HEK293T (cell line): ENCODE results near the gene CAMK1.

Experiments
- CTCF ChIA-PET: fragments of 350-600 bp; formaldehyde crosslinking; extraction: SDS; loops from one replicate; lab custom pipeline; 2021; ENCODE audit warnings: antibody characterized with exemption, inconsistent platforms; lab: Yijun Ruan, JAX
- POLR2A ChIA-PET: fragments of 350-600 bp; formaldehyde crosslinking; extraction: SDS; loops from one replicate; lab custom pipeline; 2020; ENCODE audit warnings: antibody characterized with exemption, inconsistent platforms; lab: Yijun Ruan, JAX
- DNase-seq: peaks from one replicate; pipeline ENCODE4 v3.0.0; 2012; ENCODE audit warnings: mixed read lengths; ENCODE audit errors: extremely low spot score
- ARNT ChIP-seq: fragments of 450-650 bp; IDR thresholded peaks from 2 replicates; pipeline ENCODE4 v1.6.1; 2017; ENCODE audit warnings: mild to moderate bottlenecking
- BHLHE40 ChIP-seq: fragments of 450-650 bp; IDR thresholded peaks from 2 replicates; pipeline ENCODE4 v1.6.1; 2016; ENCODE audit warnings: mild to moderate bottlenecking, moderate library complexity, borderline replicate concordance
- CTBP1 ChIP-seq: fragments of 450-650 bp; IDR thresholded peaks from 2 replicates; pipeline ENCODE4 v1.6.1; 2016; ENCODE audit warnings: borderline replicate concordance
- ELF4 ChIP-seq: fragments of 450-650 bp; IDR thresholded peaks from 2 replicates; pipeline ENCODE4 v1.6.1; 2017; ENCODE audit warnings: antibody characterized with exemption
- FOXA1 ChIP-seq: fragments of 450-650 bp; IDR thresholded peaks from 2 replicates; pipeline ENCODE4 v1.6.1; 2016; ENCODE audit warnings: mild to moderate bottlenecking
- FOXK2 ChIP-seq: fragments of 450-650 bp; IDR thresholded peaks from 2 replicates; pipeline ENCODE4 v1.6.1; 2016; ENCODE audit warnings: mild to moderate bottlenecking
- FOXM1 ChIP-seq: fragments of 450-650 bp; IDR thresholded peaks from 2 replicates; pipeline ENCODE4 v1.6.1; 2017; ENCODE audit warnings: mild to moderate bottlenecking, borderline replicate concordance
- HDGF ChIP-seq: fragments of 450-650 bp; IDR thresholded peaks from 2 replicates; pipeline ENCODE4 v1.6.1; 2017; ENCODE audit warnings: antibody characterized with exemption, borderline replicate concordance
- L3MBTL2 ChIP-seq: fragments of 450-650 bp; conservative IDR thresholded peaks from 2 replicates; pipeline ENCODE4 v1.6.1; 2016; ENCODE audit warnings: mild to moderate bottlenecking
- LEF1 ChIP-seq: fragments of 450-650 bp; IDR thresholded peaks from 2 replicates; pipeline ENCODE4 v1.6.1; 2017; ENCODE audit warnings: mild to moderate bottlenecking, borderline replicate concordance
- NFRKB ChIP-seq: fragments of 450-650 bp; IDR thresholded peaks from 2 replicates; pipeline ENCODE4 v1.6.1; 2016; ENCODE audit warnings: mild to moderate bottlenecking, moderate library complexity
- PKNOX1 ChIP-seq: fragments of 450-650 bp; IDR thresholded peaks from 2 replicates; pipeline ENCODE4 v1.6.1; 2016
- SP1 ChIP-seq: fragments of 450-650 bp; IDR thresholded peaks from 2 replicates; pipeline ENCODE4 v1.6.1; 2017
- SUZ12 ChIP-seq: fragments of 450-650 bp; IDR thresholded peaks from 2 replicates; pipeline ENCODE4 v1.6.1; 2016; ENCODE audit warnings: mild to moderate bottlenecking
- TARDBP ChIP-seq: fragments of 450-650 bp; IDR thresholded peaks from 2 replicates; pipeline ENCODE4 v1.6.1; 2016
- ZNF384 ChIP-seq: fragments of 450-650 bp; IDR thresholded peaks from 2 replicates; pipeline ENCODE4 v1.6.1; 2016

The CAMK1 gene

GRCh38 chr3:9791127-9791526, 21.4 kb upstream of the CAMK1 start:
- no peak for TF ChIP-seq FOXM1
- TF ChIP-seq ARNT: no peak
- POLR2A ChIA-PET: no interaction called here
- no peak for DNase-seq
- CTCF ChIA-PET: no interaction called here

- ChIA-PET POLR2A (no interaction called here), CTCF (no interaction called here)
These were observed 18.0 kb upstream of the CAMK1 start for GRCh38 chr3:9787714-9788113.

GRCh38 chr3:9786825-9787669, 17.3 kb upstream of the CAMK1 start:
- CTCF ChIA-PET: no interaction called here

More at GRCh38 chr3:9787714-9788113, 18.0 kb upstream of the CAMK1 start:
- DNase-seq: no peak
- TF ChIP-seq SUZ12 (no peak), LEF1 (no peak), HDGF (no peak), PKNOX1 (no peak), ZNF384 (no peak), ELF4 (no peak), L3MBTL2 (no peak), FOXA1 (no peak), ARNT (no peak), CTBP1 (no peak), FOXM1 (no peak), NFRKB (no peak), SP1 (no peak), BHLHE40 (no peak)

GRCh38 chr3:9786209-9786739, 16.5 kb upstream of the CAMK1 start:
- ChIA-PET POLR2A (interaction anchor here (1.0 to 1.3 kb wide), 3 partner anchors 17 to 137 kb away, joined by 3 to 4 read pairs (median 3); partner anchors contain the start of genes CAMK1 and OGG1), CTCF (no interaction called here)
- no peak for DNase-seq
- no peak for TF ChIP-seq CTBP1
- TF ChIP-seq L3MBTL2: no peak
- no peak for TF ChIP-seq FOXA1
- TF ChIP-seq ZNF384: no peak
- no peak for TF ChIP-seq LEF1
- no peak for TF ChIP-seq SUZ12
- TF ChIP-seq BHLHE40: no peak
- no peak for TF ChIP-seq TARDBP
- no peak for TF ChIP-seq SP1
- TF ChIP-seq ELF4: no peak
- TF ChIP-seq FOXM1: no peak

More at GRCh38 chr3:9786825-9787669, 17.3 kb upstream of the CAMK1 start:
- no peak for TF ChIP-seq TARDBP
- no peak for TF ChIP-seq SUZ12
- TF ChIP-seq HDGF: no peak
- TF ChIP-seq NFRKB: no peak
- no peak for TF ChIP-seq BHLHE40
- no peak for TF ChIP-seq FOXM1
- no peak for TF ChIP-seq LEF1
- TF ChIP-seq ZNF384: no peak
- no peak for TF ChIP-seq PKNOX1
- no peak for TF ChIP-seq L3MBTL2
- no peak for TF ChIP-seq ELF4
- TF ChIP-seq FOXA1: no peak
- TF ChIP-seq CTBP1: no peak
- TF ChIP-seq ARNT: no peak
- TF ChIP-seq SP1: no peak
- no peak for TF ChIP-seq FOXK2
- POLR2A ChIA-PET: no interaction called here
- DNase-seq: peak; percentile 43

GRCh38 chr3:9785602-9786001, 15.9 kb upstream of the CAMK1 start:
- DNase-seq: no peak
- ChIA-PET CTCF (interaction anchor here (0.8 kb wide), 1 partner anchor 58 kb away, joined by 3 read pairs; no protein-coding TSS in a partner anchor), POLR2A (interaction anchor here (1.0 to 1.3 kb wide), 3 partner anchors 16 to 137 kb away, joined by 3 to 4 read pairs (median 3); partner anchors contain the start of genes CAMK1 and OGG1)

More at GRCh38 chr3:9785602-9786001, 15.9 kb upstream of the CAMK1 start:
- TF ChIP-seq ELF4: no peak
- TF ChIP-seq PKNOX1: no peak
- TF ChIP-seq FOXM1: no peak
- TF ChIP-seq BHLHE40: no peak
- no peak for TF ChIP-seq SUZ12
- TF ChIP-seq ZNF384: no peak
- TF ChIP-seq FOXK2: no peak
- TF ChIP-seq HDGF: no peak
- TF ChIP-seq NFRKB: no peak
- no peak for TF ChIP-seq SP1
- no peak for TF ChIP-seq LEF1
- no peak for TF ChIP-seq L3MBTL2
- no peak for TF ChIP-seq TARDBP
- TF ChIP-seq FOXA1: no peak
- TF ChIP-seq CTBP1: no peak
- no peak for TF ChIP-seq ARNT
